SJSA1 (cell line): ENCODE data around the gene UBE2V1. TPM values are rescaled to one million over a fixed set of nuclear protein-coding genes. Genes with fewer than 3 reads are reported as not detected.
"Not testable (repeated sequence)": the region's sequence is repeated elsewhere in the genome, so short reads cannot be mapped to it uniquely, and the experiment has no call there.

Source experiments
- DNase-seq, 2 experiments: peaks; one replicate each; pipeline ENCODE4 v3.0.0-alpha.2; 2015 to 2020; ENCODE audit warnings: low spot score in 2 of 2, low read depth in 1 of 2
- H3K27ac ChIP-seq: fragments of 250-450 bp; sonication (Bioruptor Pico); 2 replicates; pipeline ENCODE4 v1.5.1; 2020; ENCODE audit warnings: mild to moderate bottlenecking, moderate library complexity
- H3K27me3 ChIP-seq: fragments of 250-450 bp; sonication (Bioruptor Pico); replicated peaks from 2 replicates; pipeline ENCODE4 v1.5.1; 2020; ENCODE audit warnings: mild to moderate bottlenecking, moderate library complexity
- H3K36me3 ChIP-seq: fragments of 250-450 bp; sonication (Bioruptor Pico); 2 replicates; pipeline ENCODE4 v1.5.1; 2020; ENCODE audit warnings: mild to moderate bottlenecking
- H3K4me1 ChIP-seq: fragments of 250-450 bp; sonication (Bioruptor Pico); replicated peaks from 2 replicates; pipeline ENCODE4 v1.6.1; 2021; ENCODE audit warnings: mild to moderate bottlenecking
- H3K4me3 ChIP-seq: fragments of 250-450 bp; sonication (Bioruptor Pico); 2 replicates; pipeline ENCODE4 v1.5.1; 2020; ENCODE audit warnings: mild to moderate bottlenecking
- H3K9me3 ChIP-seq: fragments of 250-450 bp; sonication (Bioruptor Pico); replicated peaks from 2 replicates; pipeline ENCODE4 v1.5.1; 2020; ENCODE audit warnings: mild to moderate bottlenecking
- total RNA-seq: library from RNA; depleted of rRNA; stranded (reverse); fragments of >200 nt; shearing (Covaris generic); gene quantifications from 2 replicates; pipeline ENCODE4 v1.2.3, GENCODE V29; 2014

The UBE2V1 gene
- total RNA-seq, 1 experiment from 2014 or later, result 51.1 TPM

DNA sequence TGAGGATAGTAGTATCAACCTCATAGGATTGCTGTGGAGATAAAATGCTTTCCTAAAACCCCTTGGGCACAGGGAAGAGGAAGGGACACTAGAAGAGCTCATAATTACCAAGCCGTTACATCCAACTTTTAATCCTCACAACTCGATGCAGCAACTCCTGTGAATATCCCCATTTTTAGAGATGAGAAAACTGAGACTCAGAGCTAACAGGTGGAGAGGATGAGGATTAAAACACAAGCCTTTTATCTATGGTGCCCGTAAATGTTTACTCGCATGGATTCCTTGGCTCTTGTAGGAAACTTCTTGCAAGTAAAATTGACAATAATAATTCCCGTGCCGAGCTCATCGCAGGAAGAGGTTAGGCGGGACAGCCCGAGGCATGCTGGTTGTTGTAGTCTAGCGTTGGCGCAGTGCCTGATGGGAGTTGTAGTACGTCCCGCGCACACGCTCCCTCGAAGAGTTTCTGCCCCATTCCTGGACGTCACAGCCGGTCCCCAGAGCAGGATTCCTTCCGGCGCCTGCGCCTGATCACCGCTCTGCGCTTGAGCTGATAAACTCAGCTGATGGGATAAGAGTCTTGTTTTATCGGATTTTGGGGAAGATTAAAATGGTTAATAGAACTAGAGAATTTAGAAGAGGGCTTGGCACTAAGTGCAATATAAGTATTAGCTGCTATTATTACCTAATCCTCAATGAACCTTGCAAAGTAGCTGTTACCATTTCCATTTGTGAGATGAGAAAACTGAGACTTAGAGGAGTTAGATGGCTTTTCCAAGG lies 2.8 kb upstream of the UBE2V1 start:
- peak overlapping the region; percentile 39 for H3K4me3 ChIP-seq
- peak; percentile 79 to 95 for DNase-seq
- peaks cover 13% of the 10 kb centered on the region for H3K36me3 ChIP-seq
- H3K9me3 ChIP-seq, result no peaks in the 10 kb centered on the region
- H3K4me1 ChIP-seq, result peaks cover 32% of the 10 kb centered on the region
- H3K27ac ChIP-seq, result peak overlapping the region; percentile 28; the same call in 1 of the 2 replicates
- no peaks in the 10 kb centered on the region for H3K27me3 ChIP-seq

DNA sequence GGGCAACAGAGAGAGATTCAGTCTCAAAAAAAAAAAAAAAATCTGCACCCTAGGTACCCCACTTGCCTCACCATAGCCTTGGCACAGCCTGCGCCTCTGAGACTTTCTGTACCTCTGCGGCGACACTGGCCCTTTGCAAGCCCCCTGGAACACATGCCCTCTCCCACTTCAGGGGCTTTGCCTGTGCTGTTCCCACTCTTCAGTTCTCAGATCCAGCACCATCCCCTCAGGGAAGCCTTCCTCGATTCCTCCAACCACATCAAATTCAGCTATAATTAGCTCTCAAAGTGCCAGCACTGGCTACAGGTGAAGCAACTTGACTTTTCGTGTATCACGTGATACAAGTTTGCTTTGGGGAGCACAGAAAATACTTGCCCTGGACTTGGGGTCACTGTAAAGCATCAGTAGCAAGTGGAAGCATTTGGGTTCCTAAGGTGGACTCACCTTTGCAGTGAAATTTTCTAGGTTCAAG lies 2.1 kb upstream of the UBE2V1 start:
- DNase-seq, result no peak
- Histone ChIP-seq H3K4me3 (peak overlapping the region; percentile 39), H3K27me3 (no peaks in the 10 kb centered on the region), H3K27ac (no peak overlapping the region; the same call in 1 of the 2 replicates), H3K36me3 (peaks cover 17% of the 10 kb centered on the region), H3K9me3 (no peaks in the 10 kb centered on the region), H3K4me1 (peaks cover 39% of the 10 kb centered on the region)

DNA sequence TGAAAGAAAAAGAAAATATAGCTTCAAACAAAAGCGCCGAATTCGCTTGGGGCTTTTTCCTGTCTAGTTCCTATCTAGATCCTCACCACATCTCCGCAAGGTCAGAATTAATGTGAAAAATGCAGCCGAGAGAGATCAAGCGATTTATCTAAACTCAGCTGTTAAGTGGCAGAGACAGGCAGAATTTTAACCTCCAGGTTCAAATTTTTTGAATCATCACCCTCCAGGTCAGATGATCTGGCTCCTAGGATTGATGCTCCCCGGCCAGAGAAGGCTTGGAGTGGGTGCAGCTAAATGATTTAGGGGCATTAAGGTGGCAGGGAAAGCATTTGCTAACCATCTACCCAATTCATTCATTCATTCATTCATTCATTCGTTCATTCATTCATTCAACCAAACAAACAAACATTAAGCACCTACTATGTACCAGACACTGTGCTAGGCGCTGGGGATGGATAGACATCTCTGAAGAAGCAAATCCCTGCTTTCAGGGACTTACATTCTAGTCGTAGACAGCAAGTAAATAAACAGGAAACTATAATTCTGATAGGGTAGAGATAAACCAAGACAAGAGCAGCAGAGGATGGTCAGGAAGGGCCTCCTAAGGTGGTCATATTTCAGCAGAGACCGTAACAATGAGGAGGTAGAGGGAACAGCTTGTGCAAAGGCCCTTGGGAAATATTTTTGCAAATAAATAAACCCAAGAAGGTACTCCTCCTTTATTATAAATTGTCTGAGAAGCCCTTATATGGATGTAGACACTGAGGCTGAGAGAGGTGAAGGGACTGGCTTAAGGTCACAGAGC lies 672 bp upstream of the UBE2V1 start:
- DNase-seq, result no peak
- no peaks in the 10 kb centered on the region for H3K27me3 ChIP-seq
- peak overlapping the region; percentile 96 for H3K4me3 ChIP-seq
- H3K36me3 ChIP-seq, result peaks cover 21% of the 10 kb centered on the region
- H3K9me3 ChIP-seq, result no peaks in the 10 kb centered on the region
- peak overlapping the region; percentile 91 for H3K27ac ChIP-seq
- H3K4me1 ChIP-seq, result peaks cover 42% of the 10 kb centered on the region

DNA sequence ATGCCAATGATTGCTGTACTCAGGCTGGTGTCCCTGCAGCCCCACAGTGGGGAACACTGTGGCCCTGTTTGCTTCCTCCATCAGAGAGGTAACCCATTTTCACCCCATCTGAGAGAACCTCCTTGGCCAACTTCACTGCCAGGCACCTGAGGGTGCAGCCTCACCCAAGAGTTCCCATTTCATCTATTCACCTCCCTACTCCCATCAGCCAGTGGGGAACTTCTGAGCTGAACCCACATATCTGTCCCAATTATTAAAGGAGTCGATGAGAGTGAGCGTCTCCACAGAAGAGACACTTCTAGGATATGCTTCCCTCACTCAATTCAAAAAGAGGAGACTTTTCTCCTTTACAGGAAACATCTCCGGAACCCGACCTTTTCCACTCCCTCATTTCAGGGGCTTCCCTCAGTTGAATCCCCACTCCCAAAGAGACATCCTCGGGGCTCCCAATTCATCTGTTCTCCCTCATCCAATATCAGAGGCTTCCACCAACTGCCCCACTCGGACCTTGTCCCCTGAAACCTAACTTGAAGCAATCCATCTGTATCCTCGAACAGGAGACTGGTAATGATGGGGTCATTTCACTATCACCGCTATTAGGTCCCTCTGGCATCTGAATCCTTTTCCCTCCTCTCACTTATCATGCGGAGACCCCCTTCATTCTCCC lies 988 bp downstream of the UBE2V1 start:
- Histone ChIP-seq H3K9me3 (no peaks in the 10 kb centered on the region), H3K4me3 (peak overlapping the region; percentile 96), H3K36me3 (peaks cover 33% of the 10 kb centered on the region), H3K27me3 (no peaks in the 10 kb centered on the region), H3K4me1 (peaks cover 59% of the 10 kb centered on the region), H3K27ac (peak overlapping the region; percentile 91)
- DNase-seq, result no peak

- peak overlapping the region; percentile 96 for H3K4me3 ChIP-seq
- H3K27me3 ChIP-seq, result no peaks in the 10 kb centered on the region
- H3K36me3 ChIP-seq, result peaks cover 33% of the 10 kb centered on the region
- H3K27ac ChIP-seq, result peak overlapping the region; percentile 91
- no peaks in the 10 kb centered on the region for H3K9me3 ChIP-seq
- H3K4me1 ChIP-seq, result peaks cover 61% of the 10 kb centered on the region
- no peak for DNase-seq
Measured at GRCh38 chr20:50111120-50111828, 1.7 kb downstream of the UBE2V1 start.

- Histone ChIP-seq H3K27me3 (no peaks in the 10 kb centered on the region), H3K4me3 (peak overlapping the region; percentile 96; the same call in 1 of the 2 replicates), H3K36me3 (peaks cover 33% of the 10 kb centered on the region), H3K27ac (peak overlapping the region; percentile 91; the same call in 1 of the 2 replicates), H3K9me3 (no peaks in the 10 kb centered on the region), H3K4me1 (peaks cover 54% of the 10 kb centered on the region)
- DNase-seq, result no peak
Measured at GRCh38 chr20:50110141-50111047, 2.6 kb downstream of the UBE2V1 start.

DNA sequence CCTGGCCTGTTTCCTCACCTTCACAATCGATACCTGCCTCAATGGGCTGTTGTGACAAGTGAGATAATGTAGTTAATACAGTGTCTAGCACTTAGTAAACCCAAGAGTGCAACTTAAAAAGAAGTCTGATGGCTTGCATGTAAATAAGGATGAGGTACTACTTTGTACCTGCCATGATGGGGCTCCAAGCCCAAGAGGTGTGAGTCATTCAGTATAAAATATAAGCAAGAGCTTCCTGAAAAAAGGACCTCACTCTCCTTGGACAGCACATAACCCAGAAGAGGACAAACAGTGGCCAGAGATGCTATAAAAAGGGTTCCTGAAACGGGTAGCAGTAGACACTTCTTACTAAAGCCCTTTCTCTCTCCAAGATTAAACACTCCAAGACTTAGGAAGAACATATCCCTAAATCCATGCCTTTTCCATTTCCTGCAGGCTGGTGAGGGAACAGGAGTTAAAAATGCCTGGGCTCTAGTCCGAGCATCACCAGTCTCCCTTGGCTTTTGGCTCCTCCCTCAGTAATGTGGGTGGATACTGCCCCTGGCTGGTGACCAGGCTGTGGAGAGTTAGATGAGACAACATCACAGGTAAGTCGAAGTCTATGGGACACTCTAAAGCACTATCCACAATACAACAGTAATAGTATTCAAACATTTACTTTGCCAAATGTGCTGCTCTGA lies 4.3 kb downstream of the UBE2V1 start:
- Histone ChIP-seq H3K4me3 (no peak overlapping the region), H3K27me3 (no peaks in the 10 kb centered on the region), H3K4me1 (peaks cover 53% of the 10 kb centered on the region), H3K36me3 (peaks cover 38% of the 10 kb centered on the region), H3K9me3 (no peaks in the 10 kb centered on the region), H3K27ac (no peak overlapping the region)
- no peak for DNase-seq

DNA sequence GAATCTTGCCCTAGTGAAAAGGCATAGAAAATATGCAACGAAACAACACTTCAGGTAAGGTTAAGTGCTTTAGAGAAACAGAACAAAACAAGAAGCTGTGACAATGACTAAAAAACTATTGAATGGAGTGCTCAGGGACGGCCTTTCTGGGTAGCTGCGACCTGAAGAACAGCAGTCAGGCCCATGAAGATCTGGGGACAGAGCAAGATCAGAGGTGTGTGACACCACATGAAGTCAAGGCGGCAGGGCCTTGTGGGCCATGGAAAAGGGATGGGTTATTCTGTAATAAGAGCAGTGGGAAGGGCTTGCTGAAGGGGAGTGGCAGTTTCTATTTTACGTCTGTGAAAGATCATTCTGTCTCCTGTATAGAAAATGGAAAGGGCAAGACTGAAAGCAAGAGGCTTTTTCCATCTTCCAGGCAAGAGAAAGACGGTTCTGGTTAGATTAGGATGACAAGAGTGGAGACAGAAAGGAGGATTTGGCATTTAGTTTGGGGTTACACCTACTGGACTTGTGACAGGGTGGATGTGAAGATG lies 5.1 kb downstream of the UBE2V1 start:
- peaks cover 56% of the 10 kb centered on the region for H3K4me1 ChIP-seq
- H3K27ac ChIP-seq, result peak overlapping the region; percentile 36

GRCh38 chr20:50107086-50107660 lies 5.8 kb downstream of the UBE2V1 start:
- Histone ChIP-seq H3K27ac (peak overlapping the region; percentile 36), H3K4me1 (peaks cover 62% of the 10 kb centered on the region), H3K4me3 (no peak overlapping the region), H3K36me3 (peaks cover 41% of the 10 kb centered on the region), H3K9me3 (no peaks in the 10 kb centered on the region), H3K27me3 (no peaks in the 10 kb centered on the region)
- DNase-seq, result no peak

More for the DNA sequence above, 5.1 kb downstream of the UBE2V1 start:
- Histone ChIP-seq H3K9me3 (no peaks in the 10 kb centered on the region), H3K36me3 (peaks cover 41% of the 10 kb centered on the region), H3K4me3 (no peak overlapping the region), H3K27me3 (no peaks in the 10 kb centered on the region)
- no peak for DNase-seq

DNA sequence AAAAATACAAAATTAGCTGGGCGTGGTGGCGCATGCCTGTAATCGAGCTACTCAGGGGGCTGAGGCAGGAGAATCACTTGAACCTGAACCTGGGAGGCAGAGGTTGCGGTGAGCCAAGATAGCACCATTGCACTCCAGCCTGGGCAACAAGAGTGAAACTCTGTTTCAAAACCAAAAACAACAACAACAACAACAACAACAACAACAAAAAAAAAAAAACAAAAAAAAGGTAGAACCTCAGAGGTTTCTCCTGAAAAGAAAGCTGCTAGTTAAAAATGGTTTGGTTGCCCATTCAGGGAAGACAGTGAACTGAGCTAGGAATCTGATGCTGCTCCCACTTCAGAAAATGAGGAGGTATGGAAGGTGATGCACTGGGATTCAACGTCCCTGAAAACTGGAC lies 6.3 kb downstream of the UBE2V1 start:
- H3K27me3 ChIP-seq, H3K9me3 ChIP-seq, H3K4me3 ChIP-seq, DNase-seq: not testable (repeated sequence)
- Histone ChIP-seq H3K27ac (peak overlapping the region; percentile 36; the same call in 1 of the 2 replicates), H3K36me3 (peaks cover 46% of the 10 kb centered on the region), H3K4me1 (peaks cover 58% of the 10 kb centered on the region)

DNA sequence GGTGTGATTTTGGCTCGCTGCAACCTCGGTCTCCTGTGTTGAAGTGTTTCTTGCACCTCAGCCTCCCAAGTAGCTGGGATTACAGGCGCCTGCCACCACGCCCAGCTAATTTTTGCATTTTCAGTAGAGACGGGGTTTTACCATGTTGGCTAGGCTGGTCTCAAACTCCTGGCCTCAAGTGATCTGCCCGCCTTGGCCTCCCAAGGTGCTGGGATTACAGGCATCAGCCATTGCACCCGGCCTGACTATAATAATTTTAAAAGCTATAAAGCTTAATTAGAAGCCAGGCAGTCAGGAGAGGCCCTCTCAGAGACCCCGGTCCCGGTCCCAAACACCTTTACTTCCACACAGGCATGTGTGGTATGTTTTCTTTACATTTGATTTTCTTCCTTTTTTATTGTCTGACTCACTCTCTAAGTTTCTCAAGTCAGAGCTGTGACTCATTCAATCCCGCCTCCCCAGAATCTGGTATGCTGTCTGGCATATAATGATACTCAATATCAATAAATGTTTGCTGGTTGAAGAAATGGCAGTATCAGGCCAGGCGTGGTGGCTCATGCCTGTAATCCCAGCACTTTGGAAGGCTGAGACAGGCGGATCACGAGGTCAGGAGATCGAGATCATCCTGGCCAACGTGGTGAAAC lies 9.4 kb downstream of the UBE2V1 start:
- peak overlapping the region; percentile 63 for H3K27ac ChIP-seq
- H3K4me3 ChIP-seq, H3K9me3 ChIP-seq, H3K27me3 ChIP-seq: not testable (repeated sequence)
- peak; percentile 79 to 91 for DNase-seq
- peaks cover 46% of the 10 kb centered on the region for H3K36me3 ChIP-seq
- peaks cover 39% of the 10 kb centered on the region for H3K4me1 ChIP-seq
